Frontal cortex (tissue), 4 donors: Measurements from ENCODE around the gene FBXW2. TPM values are rescaled to one million over a fixed set of nuclear protein-coding genes. Genes with fewer than 3 reads are reported as not detected.
A peak's percentile ranks its signal among the peaks of the same experiment; 100 is the strongest.

Experiments
- DNase-seq, 2 donors: peaks; one replicate each; pipeline ENCODE4 v3.0.0; 2012; ENCODE audit warnings: low spot score in 2 of 2
- FAIRE-seq: peaks from 2 replicates; lab custom pipeline; 2012; peaks lifted over from hg19 to GRCh38; lab: Jason Lieb, UNC
- total RNA-seq: library from RNA; depleted of rRNA; stranded (reverse); fragments of >200 nt; gene quantifications from one replicate; pipeline ENCODE4 v1.2.3, GENCODE V29; 2014
- donor health status: control.
- donor health status: control.
- donor health status: control.

FBXW2 gene
- total RNA-seq, 1 donor from 2014 or later, result 39.9 TPM

- no peak for DNase-seq
- FAIRE-seq, result no peak
Measured at GRCh38 chr9:120720404-120720803, 72.8 kb downstream of the FBXW2 start.

GRCh38 chr9:120718316-120718715 is 74.9 kb downstream of the FBXW2 start:
- FAIRE-seq, result no peak
- no peak for DNase-seq

- FAIRE-seq (no peak), DNase-seq (no peak)
Measured at GRCh38 chr9:120717176-120717575, 76.0 kb downstream of the FBXW2 start.

- FAIRE-seq, result no peak
- DNase-seq, result no peak
Measured at GRCh38 chr9:120716483-120716882, 76.7 kb downstream of the FBXW2 start.

GRCh38 chr9:120715389-120715924 is 77.8 kb downstream of the FBXW2 start:
- FAIRE-seq, result no peak

GRCh38 chr9:120714846-120715388 is 78.3 kb downstream of the FBXW2 start:
- no peak for FAIRE-seq
- no peak for DNase-seq

More at GRCh38 chr9:120715389-120715924, 77.8 kb downstream of the FBXW2 start:
- no peak for DNase-seq

- DNase-seq (peak; percentile 97 to 99), FAIRE-seq (no peak)
Measured at GRCh38 chr9:120714088-120714845, 78.9 kb downstream of the FBXW2 start, which contains the start of gene MEGF9. TSS of gene MEGF9 (minus strand) at chr9:120714470. CDS start at chr9:120714358, 112 bp downstream.

GRCh38 chr9:120713257-120714087 is 79.7 kb downstream of the FBXW2 start:
- FAIRE-seq (no peak), DNase-seq (peak in 1 of 2 donors; percentile 45)

GRCh38 chr9:120712539-120713031 is 80.6 kb downstream of the FBXW2 start:
- DNase-seq (no peak), FAIRE-seq (no peak)

GRCh38 chr9:120711841-120712538 is 81.2 kb downstream of the FBXW2 start:
- FAIRE-seq, result no peak
- DNase-seq, result no peak

- FAIRE-seq, result no peak
- DNase-seq, result no peak
Measured at GRCh38 chr9:120711354-120711753, 81.9 kb downstream of the FBXW2 start.

- peak in 1 of 2 donors; percentile 52 for DNase-seq
- FAIRE-seq, result no peak
Measured at GRCh38 chr9:120710110-120710981, 82.9 kb downstream of the FBXW2 start.

GRCh38 chr9:120708526-120709224 is 84.5 kb downstream of the FBXW2 start:
- no peak for FAIRE-seq
- no peak for DNase-seq

GRCh38 chr9:120707170-120707569 is 86.0 kb downstream of the FBXW2 start:
- FAIRE-seq (no peak), DNase-seq (no peak)
